Fibroblast of lung (primary cell): ENCODE measurements around the gene MCRIP1. TPM values are rescaled to one million over a fixed set of nuclear protein-coding genes. Genes with fewer than 3 reads are reported as not detected.

Experiments used
- DNase-seq, 2 donors: peaks; one replicate each; pipeline versions ENCODE4 v3.0.0 to v3.0.0-alpha.2; 2010; ENCODE audit warnings: low read depth in 2 of 2
- H2AFZ ChIP-seq: 2 replicates; pipeline ENCODE4 v1.5.1; 2012; ENCODE audit warnings: low read length, control low read depth, inconsistent platforms
- H3K27ac ChIP-seq: 2 replicates; pipeline ENCODE4 v1.5.1; 2011; ENCODE audit warnings: low read length, control low read depth; ENCODE audit not compliant: insufficient read depth
- H3K27me3 ChIP-seq: 2 replicates; pipeline ENCODE4 v1.5.1; 2011; ENCODE audit warnings: mild to moderate bottlenecking, low read length; ENCODE audit not compliant: control insufficient read depth, insufficient read depth
- H3K36me3 ChIP-seq: 2 replicates; pipeline ENCODE4 v1.5.1; 2011; ENCODE audit warnings: low read length; ENCODE audit not compliant: control insufficient read depth, insufficient read depth
- H3K4me1 ChIP-seq: 2 replicates; pipeline ENCODE4 v1.5.1; 2011; ENCODE audit warnings: low read length; ENCODE audit not compliant: control insufficient read depth, insufficient read depth; ENCODE audit errors: extremely low read depth
- H3K4me2 ChIP-seq: 2 replicates; pipeline ENCODE4 v1.5.1; 2011; ENCODE audit warnings: low read length, control low read depth; ENCODE audit not compliant: insufficient read depth; ENCODE audit errors: extremely low read depth
- H3K4me3 ChIP-seq, 4 experiments: fragments of 200-600 bp in 1 of 4; sonication (generic) in 1 of 4; replicated peaks in 1 of 4; 2 replicates each; pipeline ENCODE4 v1.5.1; 2011 to 2016; ENCODE audit warnings: low read length in 4 of 4, low read depth in 3 of 4, mild to moderate bottlenecking in 3 of 4, control low read depth in 2 of 4, inconsistent platforms in 1 of 4, mixed read lengths in 1 of 4; ENCODE audit not compliant: insufficient read depth in 1 of 4; ENCODE audit errors: control extremely low read depth in 1 of 4
- H3K79me2 ChIP-seq: 2 replicates; pipeline ENCODE4 v1.5.1; 2012; ENCODE audit warnings: mild to moderate bottlenecking, low read length, inconsistent platforms; ENCODE audit not compliant: control insufficient read depth, insufficient read depth
- H3K9ac ChIP-seq: 2 replicates; pipeline ENCODE4 v1.5.1; 2011; ENCODE audit warnings: mild to moderate bottlenecking, low read length, control low read depth; ENCODE audit not compliant: insufficient read depth
- H3K9me3 ChIP-seq: 2 replicates; pipeline ENCODE4 v1.5.1; 2012; ENCODE audit warnings: low read depth, low read length; ENCODE audit not compliant: control insufficient read depth, insufficient read depth
- H4K20me1 ChIP-seq: 2 replicates; pipeline ENCODE4 v1.5.1; 2011; ENCODE audit warnings: low read length; ENCODE audit not compliant: control insufficient read depth, insufficient read depth; ENCODE audit errors: extremely low read depth
- EZH2 ChIP-seq: IDR thresholded peaks from 2 replicates; pipeline ENCODE4 v1.5.1; 2012; ENCODE audit warnings: low read length, control low read depth, mild to moderate bottlenecking; ENCODE audit errors: missing control alignments
- polyA plus RNA-seq, 2 donors: library from polyadenylated mRNA; depleted of rRNA in 1 of 2; stranded (reverse) in 1 of 2; unstranded in 1 of 2; fragments of >200 nt; gene quantifications; 2 replicates each; pipeline ENCODE4 v1.2.1, GENCODE V29; 2011 to 2012; ENCODE audit warnings: missing spikeins in 1 of 2
- total RNA-seq: library from RNA; depleted of rRNA; stranded (reverse); fragments of >200 nt; gene quantifications from 2 replicates; pipeline ENCODE4 v1.2.1, GENCODE V29; 2014
- TF ChIP-seq, protein P1 (sequence below), 2 donors: IDR thresholded peaks in 1 of 2; conservative IDR thresholded peaks in 1 of 2; 1 replicate in 1 of 2; 2 replicates in 1 of 2; pipeline ENCODE4 v1.5.1; 2011 to 2012; ENCODE audit warnings: low read length in 2 of 2, control low read depth in 1 of 2, inconsistent platforms in 1 of 2, low read depth in 1 of 2, mild to moderate bottlenecking in 1 of 2

MCRIP1 gene
- total and polyA plus RNA-seq, 2 donors (not counting 1 experiment from before 2014, with no cell fraction given): 37.6 to 108 TPM

DNA sequence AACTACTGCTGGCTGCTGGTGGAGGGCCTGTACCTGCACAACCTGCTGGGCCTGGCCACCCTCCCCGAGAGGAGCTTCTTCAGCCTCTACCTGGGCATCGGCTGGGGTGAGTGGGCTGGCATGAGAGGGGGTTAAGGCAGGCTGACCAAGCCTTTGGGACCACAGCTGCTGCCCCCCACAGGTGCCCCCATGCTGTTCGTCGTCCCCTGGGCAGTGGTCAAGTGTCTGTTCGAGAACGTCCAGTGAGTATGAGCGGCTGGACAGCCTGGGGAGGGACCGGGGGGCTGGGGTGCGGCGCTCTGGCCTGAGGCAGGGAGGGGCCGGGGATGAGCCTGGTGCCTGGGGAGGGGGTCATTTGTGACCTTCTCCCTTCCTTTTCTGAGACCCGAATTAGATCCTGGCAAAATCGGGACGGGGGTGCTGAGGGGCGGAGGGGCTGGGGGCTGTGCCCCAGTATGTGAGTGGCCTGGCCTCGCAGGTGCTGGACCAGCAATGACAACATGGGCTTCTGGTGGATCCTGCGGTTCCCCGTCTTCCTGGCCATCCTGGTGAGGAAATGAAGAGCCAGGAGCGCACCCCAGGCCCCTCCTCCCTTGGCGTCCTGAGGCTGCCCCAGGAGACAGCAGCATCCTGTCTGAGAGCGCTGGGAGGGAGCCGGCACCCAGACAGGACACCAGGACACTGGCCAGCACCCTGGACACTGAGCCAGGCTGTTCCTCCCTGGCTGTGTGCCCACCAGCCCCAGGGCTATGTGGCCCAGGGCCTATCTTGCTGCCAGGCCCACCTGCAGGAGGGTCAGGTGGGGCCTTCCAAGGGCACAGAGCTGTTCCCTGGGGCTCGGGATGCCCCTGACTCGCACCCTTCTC, 21.2 kb downstream of the MCRIP1 start:
- no peak overlapping the region for H3K27ac ChIP-seq

DNA sequence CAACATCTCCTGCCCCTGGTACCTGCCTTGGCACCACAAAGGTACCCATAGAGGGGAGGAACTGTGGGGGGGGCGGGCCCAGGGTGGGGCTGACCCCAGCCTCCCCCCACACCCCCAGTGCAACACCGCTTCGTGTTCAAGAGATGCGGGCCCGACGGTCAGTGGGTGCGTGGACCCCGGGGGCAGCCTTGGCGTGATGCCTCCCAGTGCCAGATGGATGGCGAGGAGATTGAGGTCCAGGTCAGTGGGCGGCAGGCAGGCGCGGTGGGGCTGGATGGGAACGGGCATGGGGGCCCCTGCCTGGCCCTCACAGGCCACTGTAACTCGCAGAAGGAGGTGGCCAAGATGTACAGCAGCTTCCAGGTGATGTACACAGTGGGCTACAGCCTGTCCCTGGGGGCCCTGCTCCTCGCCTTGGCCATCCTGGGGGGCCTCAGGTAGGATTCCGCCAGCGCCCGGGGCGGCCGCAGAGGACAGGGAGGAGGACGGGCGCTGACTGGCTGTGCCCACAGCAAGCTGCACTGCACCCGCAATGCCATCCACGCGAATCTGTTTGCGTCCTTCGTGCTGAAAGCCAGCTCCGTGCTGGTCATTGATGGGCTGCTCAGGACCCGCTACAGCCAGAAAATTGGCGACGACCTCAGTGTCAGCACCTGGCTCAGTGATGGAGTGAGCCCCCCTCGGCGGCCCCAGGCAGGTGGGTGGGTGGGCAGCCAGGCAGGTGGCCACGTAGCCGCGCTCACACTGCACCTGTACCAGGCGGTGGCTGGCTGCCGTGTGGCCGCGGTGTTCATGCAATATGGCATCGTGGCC, 22.0 kb downstream of the MCRIP1 start:
- H3K9ac ChIP-seq: no peak overlapping the region
- no peak overlapping the region for H3K4me2 ChIP-seq
- no peak overlapping the region for H2AFZ ChIP-seq
- no peaks in the 10 kb centered on the region for H3K9me3 ChIP-seq
- H3K4me3 ChIP-seq: no peak overlapping the region
- H4K20me1 ChIP-seq: no peaks in the 10 kb centered on the region
- H3K27ac ChIP-seq: no peak overlapping the region
- H3K79me2 ChIP-seq: no peaks in the 10 kb centered on the region
- H3K27me3 ChIP-seq: peaks cover 27% of the 10 kb centered on the region
- H3K36me3 ChIP-seq: no peaks in the 10 kb centered on the region
- no peaks in the 10 kb centered on the region for H3K4me1 ChIP-seq
- no peak for TF ChIP-seq EZH2
- TF ChIP-seq, protein P1, sequence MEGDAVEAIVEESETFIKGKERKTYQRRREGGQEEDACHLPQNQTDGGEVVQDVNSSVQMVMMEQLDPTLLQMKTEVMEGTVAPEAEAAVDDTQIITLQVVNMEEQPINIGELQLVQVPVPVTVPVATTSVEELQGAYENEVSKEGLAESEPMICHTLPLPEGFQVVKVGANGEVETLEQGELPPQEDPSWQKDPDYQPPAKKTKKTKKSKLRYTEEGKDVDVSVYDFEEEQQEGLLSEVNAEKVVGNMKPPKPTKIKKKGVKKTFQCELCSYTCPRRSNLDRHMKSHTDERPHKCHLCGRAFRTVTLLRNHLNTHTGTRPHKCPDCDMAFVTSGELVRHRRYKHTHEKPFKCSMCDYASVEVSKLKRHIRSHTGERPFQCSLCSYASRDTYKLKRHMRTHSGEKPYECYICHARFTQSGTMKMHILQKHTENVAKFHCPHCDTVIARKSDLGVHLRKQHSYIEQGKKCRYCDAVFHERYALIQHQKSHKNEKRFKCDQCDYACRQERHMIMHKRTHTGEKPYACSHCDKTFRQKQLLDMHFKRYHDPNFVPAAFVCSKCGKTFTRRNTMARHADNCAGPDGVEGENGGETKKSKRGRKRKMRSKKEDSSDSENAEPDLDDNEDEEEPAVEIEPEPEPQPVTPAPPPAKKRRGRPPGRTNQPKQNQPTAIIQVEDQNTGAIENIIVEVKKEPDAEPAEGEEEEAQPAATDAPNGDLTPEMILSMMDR (conservative IDR thresholded peaks at IDR 0.05 in 1 of 2, IDR thresholded peaks at IDR 0.05 in 1 of 2; ENCODE audit: low read depth in 1 of 2, low read length in 2 of 2): no peak
- no peak for DNase-seq

More for the DNA sequence above, 21.2 kb downstream of the MCRIP1 start:
- Histone ChIP-seq H3K4me1 (no peaks in the 10 kb centered on the region), H2AFZ (no peak overlapping the region), H3K36me3 (no peaks in the 10 kb centered on the region), H4K20me1 (no peaks in the 10 kb centered on the region), H3K27me3 (peaks cover 20% of the 10 kb centered on the region), H3K9ac (no peak overlapping the region), H3K4me2 (no peak overlapping the region), H3K79me2 (no peaks in the 10 kb centered on the region), H3K4me3 (no peak overlapping the region), H3K9me3 (no peaks in the 10 kb centered on the region)
- no peak for DNase-seq
- TF ChIP-seq, protein P1 (conservative IDR thresholded peaks at IDR 0.05 in 1 of 2, IDR thresholded peaks at IDR 0.05 in 1 of 2; ENCODE audit: low read depth in 1 of 2, low read length in 2 of 2): no peak

- Histone ChIP-seq H2AFZ (no peak overlapping the region), H3K36me3 (no peaks in the 10 kb centered on the region), H3K4me1 (no peaks in the 10 kb centered on the region), H3K9ac (no peak overlapping the region), H3K4me3 (no peak overlapping the region), H3K9me3 (no peaks in the 10 kb centered on the region), H4K20me1 (no peaks in the 10 kb centered on the region), H3K79me2 (no peaks in the 10 kb centered on the region), H3K27ac (no peak overlapping the region), H3K4me2 (no peak overlapping the region), H3K27me3 (peaks cover 28% of the 10 kb centered on the region)
- TF ChIP-seq, protein P1 (conservative IDR thresholded peaks at IDR 0.05 in 1 of 2, IDR thresholded peaks at IDR 0.05 in 1 of 2; ENCODE audit: low read depth in 1 of 2, low read length in 2 of 2): no peak
- TF ChIP-seq EZH2: no peak
- DNase-seq: no peak
Observed at GRCh38 chr17:81810476-81810875, 22.6 kb downstream of the MCRIP1 start.
